ENCODE measurements around the gene CDC42BPB.

DNA sequence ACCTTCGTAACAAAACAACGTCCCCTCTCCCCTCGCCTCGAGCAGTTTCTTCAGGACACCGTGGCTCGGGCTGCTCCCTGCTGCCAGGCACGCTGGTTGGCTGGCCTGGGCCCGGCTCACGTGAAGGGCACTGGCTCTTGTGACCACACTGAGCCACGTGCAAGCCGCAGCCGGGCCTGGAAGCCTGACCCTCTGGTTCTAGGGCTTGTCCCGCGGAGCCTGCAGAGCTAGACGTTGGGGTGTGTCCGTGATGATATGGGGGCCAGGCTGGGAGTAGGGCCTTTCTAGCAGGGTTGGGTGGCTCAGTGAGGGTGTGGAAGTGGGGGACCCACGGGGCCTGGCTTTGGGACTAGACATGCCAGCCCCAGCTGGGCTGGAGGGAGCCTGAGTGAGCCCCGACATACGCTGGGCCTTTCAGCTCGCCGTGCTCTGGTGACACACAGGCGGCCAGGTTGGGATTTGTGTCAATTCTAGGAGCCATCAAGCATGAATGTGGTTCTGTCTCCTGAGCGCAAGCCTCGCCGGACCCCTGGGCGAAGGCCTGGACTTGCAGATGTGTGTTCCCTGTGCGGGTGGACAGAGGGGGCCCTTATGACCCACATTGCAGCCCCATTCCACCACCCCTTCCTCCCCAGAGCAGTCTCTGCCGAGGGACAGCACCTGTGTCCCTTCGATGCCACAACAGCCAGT is 148.4 kb downstream of the CDC42BPB start:
- TF ChIP-seq, protein P1, sequence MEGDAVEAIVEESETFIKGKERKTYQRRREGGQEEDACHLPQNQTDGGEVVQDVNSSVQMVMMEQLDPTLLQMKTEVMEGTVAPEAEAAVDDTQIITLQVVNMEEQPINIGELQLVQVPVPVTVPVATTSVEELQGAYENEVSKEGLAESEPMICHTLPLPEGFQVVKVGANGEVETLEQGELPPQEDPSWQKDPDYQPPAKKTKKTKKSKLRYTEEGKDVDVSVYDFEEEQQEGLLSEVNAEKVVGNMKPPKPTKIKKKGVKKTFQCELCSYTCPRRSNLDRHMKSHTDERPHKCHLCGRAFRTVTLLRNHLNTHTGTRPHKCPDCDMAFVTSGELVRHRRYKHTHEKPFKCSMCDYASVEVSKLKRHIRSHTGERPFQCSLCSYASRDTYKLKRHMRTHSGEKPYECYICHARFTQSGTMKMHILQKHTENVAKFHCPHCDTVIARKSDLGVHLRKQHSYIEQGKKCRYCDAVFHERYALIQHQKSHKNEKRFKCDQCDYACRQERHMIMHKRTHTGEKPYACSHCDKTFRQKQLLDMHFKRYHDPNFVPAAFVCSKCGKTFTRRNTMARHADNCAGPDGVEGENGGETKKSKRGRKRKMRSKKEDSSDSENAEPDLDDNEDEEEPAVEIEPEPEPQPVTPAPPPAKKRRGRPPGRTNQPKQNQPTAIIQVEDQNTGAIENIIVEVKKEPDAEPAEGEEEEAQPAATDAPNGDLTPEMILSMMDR (IDR thresholded peaks at IDR 0.05): no peak
- no peak for TF ChIP-seq GABPA (IDR thresholded peaks at IDR 0.05; ENCODE audit: low read depth)
- TF ChIP-seq, protein P2, sequence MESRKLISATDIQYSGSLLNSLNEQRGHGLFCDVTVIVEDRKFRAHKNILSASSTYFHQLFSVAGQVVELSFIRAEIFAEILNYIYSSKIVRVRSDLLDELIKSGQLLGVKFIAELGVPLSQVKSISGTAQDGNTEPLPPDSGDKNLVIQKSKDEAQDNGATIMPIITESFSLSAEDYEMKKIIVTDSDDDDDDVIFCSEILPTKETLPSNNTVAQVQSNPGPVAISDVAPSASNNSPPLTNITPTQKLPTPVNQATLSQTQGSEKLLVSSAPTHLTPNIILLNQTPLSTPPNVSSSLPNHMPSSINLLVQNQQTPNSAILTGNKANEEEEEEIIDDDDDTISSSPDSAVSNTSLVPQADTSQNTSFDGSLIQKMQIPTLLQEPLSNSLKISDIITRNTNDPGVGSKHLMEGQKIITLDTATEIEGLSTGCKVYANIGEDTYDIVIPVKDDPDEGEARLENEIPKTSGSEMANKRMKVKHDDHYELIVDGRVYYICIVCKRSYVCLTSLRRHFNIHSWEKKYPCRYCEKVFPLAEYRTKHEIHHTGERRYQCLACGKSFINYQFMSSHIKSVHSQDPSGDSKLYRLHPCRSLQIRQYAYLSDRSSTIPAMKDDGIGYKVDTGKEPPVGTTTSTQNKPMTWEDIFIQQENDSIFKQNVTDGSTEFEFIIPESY (IDR thresholded peaks at IDR 0.05; ENCODE audit: borderline replicate concordance, low read depth): no peak
- TF ChIP-seq, protein P3, sequence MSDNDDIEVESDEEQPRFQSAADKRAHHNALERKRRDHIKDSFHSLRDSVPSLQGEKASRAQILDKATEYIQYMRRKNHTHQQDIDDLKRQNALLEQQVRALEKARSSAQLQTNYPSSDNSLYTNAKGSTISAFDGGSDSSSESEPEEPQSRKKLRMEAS (IDR thresholded peaks at IDR 0.05; ENCODE audit: low read depth): no peak
- no peak for TF ChIP-seq EP300 (IDR thresholded peaks at IDR 0.05; ENCODE audit: borderline replicate concordance in 1 of 2, low read depth in 1 of 2, low read length in 1 of 2)
- no peak for TF ChIP-seq TAF1 (IDR thresholded peaks at IDR 0.05; ENCODE audit: borderline replicate concordance, low read depth, low read length)
- no peak for TF ChIP-seq CHD2 (IDR thresholded peaks at IDR 0.05; ENCODE audit: low read length, partially characterized antibody)
- TF ChIP-seq FOXM1 (IDR thresholded peaks at IDR 0.05; ENCODE audit: low read depth): no peak
- no peak for TF ChIP-seq POLR2AphosphoS5 (IDR thresholded peaks at IDR 0.05; ENCODE audit: low read depth, low read length)
- TF ChIP-seq EZH2phosphoT487 (IDR thresholded peaks at IDR 0.05; ENCODE audit: borderline replicate concordance, low read depth): no peak
- TF ChIP-seq, protein P4, sequence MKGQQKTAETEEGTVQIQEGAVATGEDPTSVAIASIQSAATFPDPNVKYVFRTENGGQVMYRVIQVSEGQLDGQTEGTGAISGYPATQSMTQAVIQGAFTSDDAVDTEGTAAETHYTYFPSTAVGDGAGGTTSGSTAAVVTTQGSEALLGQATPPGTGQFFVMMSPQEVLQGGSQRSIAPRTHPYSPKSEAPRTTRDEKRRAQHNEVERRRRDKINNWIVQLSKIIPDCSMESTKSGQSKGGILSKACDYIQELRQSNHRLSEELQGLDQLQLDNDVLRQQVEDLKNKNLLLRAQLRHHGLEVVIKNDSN (IDR thresholded peaks at IDR 0.05; ENCODE audit: borderline replicate concordance, low read depth): no peak
